ENCODE data around the gene OR9I1.

OR9I1 gene

GRCh38 chr11:58133309-58134076 lies 8.2 kb upstream of the OR9I1 start:
- Histone ChIP-seq H3K4me1 (ENCODE audit: low read depth, poor library complexity, severe bottlenecking) (no peaks in the 10 kb centered on the region), H3K27ac (no peak overlapping the region), H3K4me2 (no peak overlapping the region), H3K27me3 (ENCODE audit: insufficient read depth, low read depth) (no peaks in the 10 kb centered on the region), H3K4me3 (IDR thresholded peaks at IDR 0.05; ENCODE audit: insufficient read depth, low read depth, low read length) (no peak overlapping the region), H3K79me2 (ENCODE audit: insufficient read depth, low read depth) (no peaks in the 10 kb centered on the region), H2AFZ (ENCODE audit: low read depth) (no peak overlapping the region), H3K9ac (no peak overlapping the region), H3K36me3 (ENCODE audit: insufficient read depth) (no peaks in the 10 kb centered on the region), H4K20me1 (ENCODE audit: insufficient read depth) (no peaks in the 10 kb centered on the region)
- no peak for TF ChIP-seq CTCF (conservative IDR thresholded peaks at IDR 0.05; ENCODE audit: low read depth, low read length)

- Histone ChIP-seq H3K4me2 (no peak overlapping the region), H3K4me3 (IDR thresholded peaks at IDR 0.05; ENCODE audit: insufficient read depth, low read depth, low read length) (no peak overlapping the region), H3K4me1 (ENCODE audit: low read depth, poor library complexity, severe bottlenecking) (no peaks in the 10 kb centered on the region), H3K27ac (no peak overlapping the region), H4K20me1 (ENCODE audit: insufficient read depth) (no peaks in the 10 kb centered on the region), H3K27me3 (ENCODE audit: insufficient read depth, low read depth) (no peaks in the 10 kb centered on the region), H3K36me3 (ENCODE audit: insufficient read depth) (no peaks in the 10 kb centered on the region), H3K9ac (no peak overlapping the region), H3K79me2 (ENCODE audit: insufficient read depth, low read depth) (no peaks in the 10 kb centered on the region), H2AFZ (ENCODE audit: low read depth) (no peak overlapping the region)
- no peak for TF ChIP-seq CTCF (conservative IDR thresholded peaks at IDR 0.05; ENCODE audit: low read depth, low read length)
Measured at GRCh38 chr11:58127350-58127749, 2.0 kb upstream of the OR9I1 start.

GRCh38 chr11:58121096-58121495 lies 4.2 kb downstream of the OR9I1 start:
- Histone ChIP-seq H3K4me1 (ENCODE audit: low read depth, poor library complexity, severe bottlenecking) (no peaks in the 10 kb centered on the region), H4K20me1 (ENCODE audit: insufficient read depth) (no peaks in the 10 kb centered on the region), H3K27me3 (ENCODE audit: insufficient read depth, low read depth) (no peaks in the 10 kb centered on the region), H3K27ac (no peak overlapping the region), H3K4me3 (IDR thresholded peaks at IDR 0.05; ENCODE audit: insufficient read depth, low read depth, low read length) (no peak overlapping the region), H3K9ac (no peak overlapping the region), H3K4me2 (no peak overlapping the region), H3K36me3 (ENCODE audit: insufficient read depth) (no peaks in the 10 kb centered on the region), H3K79me2 (ENCODE audit: insufficient read depth, low read depth) (no peaks in the 10 kb centered on the region), H2AFZ (ENCODE audit: low read depth) (no peak overlapping the region)
- TF ChIP-seq CTCF (conservative IDR thresholded peaks at IDR 0.05; ENCODE audit: low read depth, low read length): no peak

GRCh38 chr11:58097437-58097836 lies 27.9 kb downstream of the OR9I1 start:
- H3K4me1 ChIP-seq (ENCODE audit: low read depth, poor library complexity, severe bottlenecking): no peaks in the 10 kb centered on the region
- H3K9ac ChIP-seq: no peak overlapping the region
- TF ChIP-seq CTCF (conservative IDR thresholded peaks at IDR 0.05; ENCODE audit: low read depth, low read length): no peak

More at GRCh38 chr11:58097437-58097836, 27.9 kb downstream of the OR9I1 start:
- no peaks in the 10 kb centered on the region for H4K20me1 ChIP-seq (ENCODE audit: insufficient read depth)
- no peak overlapping the region for H3K4me3 ChIP-seq (IDR thresholded peaks at IDR 0.05; ENCODE audit: insufficient read depth, low read depth, low read length)
- H3K27ac ChIP-seq: no peak overlapping the region
- no peak overlapping the region for H2AFZ ChIP-seq (ENCODE audit: low read depth)
- H3K27me3 ChIP-seq (ENCODE audit: insufficient read depth, low read depth): no peaks in the 10 kb centered on the region
- H3K36me3 ChIP-seq (ENCODE audit: insufficient read depth): no peaks in the 10 kb centered on the region
- H3K4me2 ChIP-seq: no peak overlapping the region
- H3K79me2 ChIP-seq (ENCODE audit: insufficient read depth, low read depth): no peaks in the 10 kb centered on the region
